Activated T-helper 1 cell treated with Interleukin-2 at 50 U/mL for 16 hours (primary cell): ENCODE results near the gene TMEM89.
A peak's percentile ranks its signal among the peaks of the same experiment; 100 is the strongest.

Source experiments
- DNase-seq: peaks from one replicate; pipeline ENCODE4 v3.0.0-alpha.2; 2020; ENCODE audit warnings: low read depth

Gene TMEM89

DNA sequence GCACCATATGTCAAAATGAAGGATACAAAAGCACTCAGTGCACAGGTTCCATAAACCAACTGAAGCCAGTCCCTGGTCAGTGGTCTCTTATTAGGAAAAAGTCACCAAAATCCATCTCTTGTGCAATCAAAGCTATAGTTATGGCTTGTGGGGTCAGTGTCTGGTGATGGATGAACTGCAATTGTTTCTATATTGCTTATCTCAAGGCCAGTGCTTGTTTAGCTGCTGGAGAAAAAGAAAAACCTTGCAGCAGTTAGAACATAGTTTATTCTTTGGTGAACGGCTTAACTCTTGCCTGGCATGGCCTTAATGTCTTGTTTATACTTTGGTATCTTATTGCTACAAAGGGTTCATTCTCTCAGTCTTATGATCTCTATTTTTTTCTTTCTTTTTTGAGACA is 9.3 kb downstream of the TMEM89 start:
- DNase-seq, result no peak

- DNase-seq, result peak; percentile 88
Measured at GRCh38 chr3:48609088-48610005, 12.2 kb downstream of the TMEM89 start, which contains the start of gene UQCRC1. Gene UQCRC1 (minus strand): TSS chr3:48609646. CDS start chr3:48609620, 26 bp downstream.

GRCh38 chr3:48607519-48607918 is 14.1 kb downstream of the TMEM89 start:
- DNase-seq, result no peak

GRCh38 chr3:48601622-48601994 is 20.0 kb downstream of the TMEM89 start:
- DNase-seq, result no peak

DNA sequence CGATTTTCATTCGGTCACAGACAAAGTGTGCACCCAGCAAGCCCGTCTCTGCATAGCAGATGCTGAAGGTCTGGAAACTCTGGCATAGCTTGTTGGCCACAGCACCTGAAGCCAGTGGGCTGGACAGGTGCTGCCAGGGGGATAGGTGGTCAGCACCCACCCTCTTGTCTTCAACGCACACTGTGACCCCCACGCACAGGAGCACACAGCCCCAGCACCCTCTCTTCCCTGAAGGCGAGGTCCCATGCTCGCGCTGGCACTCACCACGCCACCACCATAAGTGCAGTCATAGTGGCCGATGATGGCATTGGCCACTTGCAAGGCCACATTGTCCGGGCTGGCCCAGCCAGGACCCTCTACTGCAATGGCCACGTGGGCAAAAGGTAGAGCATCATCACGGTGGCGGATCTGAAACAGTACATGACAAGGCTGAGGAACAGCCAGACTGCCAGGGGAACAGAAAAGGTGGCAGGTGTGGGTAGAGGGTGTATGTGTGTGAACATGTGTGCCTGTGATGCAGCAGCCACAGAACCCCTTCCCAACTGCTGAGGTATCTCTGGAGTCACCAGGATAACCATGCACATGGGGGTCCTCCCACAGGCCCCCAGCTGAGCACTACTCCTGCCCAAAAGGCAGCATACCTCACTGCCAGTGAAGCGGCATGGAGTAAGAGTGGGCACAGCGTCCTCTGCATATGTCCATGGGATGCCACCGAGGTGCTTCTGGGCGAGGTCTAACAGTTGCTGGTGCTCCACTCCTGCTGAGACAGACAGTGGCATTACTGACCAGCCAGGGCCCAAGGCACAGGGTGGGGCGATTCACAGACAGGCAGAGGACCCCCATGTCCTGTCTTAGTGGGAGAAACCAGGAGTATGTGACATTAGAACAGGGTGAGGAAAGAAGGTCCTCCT is 20.6 kb downstream of the TMEM89 start:
- no peak for DNase-seq

GRCh38 chr3:48599509-48600285 is 21.9 kb downstream of the TMEM89 start:
- no peak for DNase-seq

DNA sequence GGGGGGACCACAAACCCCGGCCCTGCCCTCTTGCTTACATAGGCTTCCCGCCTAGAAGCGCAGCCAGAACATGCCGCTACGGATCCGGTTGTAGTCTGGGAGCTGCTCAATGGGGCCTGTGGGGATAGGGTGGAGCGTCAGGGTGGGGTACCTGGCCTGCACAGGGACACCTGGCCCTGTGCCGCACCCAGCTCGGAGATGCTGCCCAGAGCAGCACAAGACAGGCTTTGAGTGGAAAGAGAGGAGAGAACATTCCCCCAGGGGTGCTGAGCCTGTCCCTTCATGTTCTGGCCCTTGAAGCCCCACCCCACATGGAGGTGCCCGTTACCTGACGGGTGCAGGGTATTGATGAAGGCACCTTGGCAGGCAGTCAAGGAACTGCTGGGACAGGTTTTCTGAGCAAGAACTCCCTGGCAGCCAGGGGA is 22.5 kb downstream of the TMEM89 start:
- DNase-seq, result no peak

GRCh38 chr3:48598323-48599076 is 23.1 kb downstream of the TMEM89 start:
- DNase-seq, result no peak

GRCh38 chr3:48597408-48597800 is 24.2 kb downstream of the TMEM89 start:
- no peak for DNase-seq

DNA sequence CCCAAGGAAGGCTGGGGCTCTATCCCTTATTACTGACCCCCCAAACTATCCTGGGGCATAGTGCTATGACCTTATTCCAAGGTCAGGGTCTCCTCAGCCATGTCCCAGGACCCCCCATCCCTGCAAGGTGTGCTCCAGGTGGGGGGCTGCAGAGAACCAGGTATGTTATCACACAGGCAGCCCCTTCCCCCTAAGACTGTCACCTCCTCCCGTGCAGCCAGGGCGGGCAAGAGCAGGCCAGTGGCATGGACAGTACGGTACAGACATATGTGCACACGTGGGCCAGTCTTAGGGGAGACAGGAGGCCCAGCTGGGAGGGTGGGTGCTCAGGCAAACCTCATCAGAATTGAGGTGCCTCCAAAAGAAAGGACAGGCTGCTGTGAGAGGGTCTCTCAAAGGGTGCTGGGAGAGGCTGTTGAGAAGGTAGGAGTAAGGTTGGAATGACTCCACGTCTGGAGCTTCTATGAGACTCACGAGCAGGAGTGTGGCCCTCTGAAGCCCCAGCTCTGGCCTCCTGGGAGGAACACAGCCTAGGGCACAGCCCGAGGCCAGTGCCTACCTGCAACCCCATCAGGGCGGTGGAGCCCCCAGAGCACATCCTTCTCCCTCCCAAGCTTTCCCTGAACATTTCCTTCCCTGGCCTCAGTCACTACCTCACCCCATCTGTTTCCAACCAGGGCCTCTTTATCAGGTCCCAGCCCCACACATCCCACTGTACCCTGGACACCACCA is 24.7 kb downstream of the TMEM89 start:
- DNase-seq, result no peak

- DNase-seq, result no peak
Measured at GRCh38 chr3:48596157-48596556, 25.4 kb downstream of the TMEM89 start.

GRCh38 chr3:48595526-48596121 is 25.9 kb downstream of the TMEM89 start:
- DNase-seq, result no peak

DNA sequence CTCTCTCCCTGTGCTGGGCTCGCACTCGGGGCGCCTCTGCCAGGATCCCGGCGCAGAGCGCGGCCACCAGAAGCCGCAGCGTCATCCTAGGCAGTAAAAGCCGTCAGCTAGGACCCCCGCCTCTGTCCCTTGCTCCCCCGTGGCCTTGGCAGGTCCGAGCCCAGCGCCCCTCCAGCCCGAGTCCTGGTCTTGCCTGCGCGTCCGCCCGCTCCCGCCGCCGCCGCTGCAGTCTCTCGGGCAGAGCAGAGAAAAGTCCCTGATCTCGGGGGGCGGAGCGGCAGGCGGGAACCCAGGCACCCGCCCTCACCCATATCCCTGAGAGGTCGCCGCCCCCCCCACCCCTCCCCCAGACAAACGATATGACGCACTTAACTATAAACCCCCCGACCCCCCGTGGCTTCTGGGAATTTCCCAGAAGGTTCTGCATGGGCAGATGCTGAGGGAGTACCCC is 26.5 kb downstream of the TMEM89 start, which contains the start of gene COL7A1:
COL7A1 (minus strand) TSS at position 255 of the 451 bp plus-strand sequence; CDS start at position 85, 170 bp downstream.
- DNase-seq, result no peak

GRCh38 chr3:48594417-48595049 is 27.0 kb downstream of the TMEM89 start:
- DNase-seq, result no peak

- DNase-seq, result no peak
Measured at GRCh38 chr3:48593337-48593736, 28.2 kb downstream of the TMEM89 start.

- DNase-seq, result no peak
Measured at GRCh38 chr3:48592519-48593087, 29.0 kb downstream of the TMEM89 start.

DNA sequence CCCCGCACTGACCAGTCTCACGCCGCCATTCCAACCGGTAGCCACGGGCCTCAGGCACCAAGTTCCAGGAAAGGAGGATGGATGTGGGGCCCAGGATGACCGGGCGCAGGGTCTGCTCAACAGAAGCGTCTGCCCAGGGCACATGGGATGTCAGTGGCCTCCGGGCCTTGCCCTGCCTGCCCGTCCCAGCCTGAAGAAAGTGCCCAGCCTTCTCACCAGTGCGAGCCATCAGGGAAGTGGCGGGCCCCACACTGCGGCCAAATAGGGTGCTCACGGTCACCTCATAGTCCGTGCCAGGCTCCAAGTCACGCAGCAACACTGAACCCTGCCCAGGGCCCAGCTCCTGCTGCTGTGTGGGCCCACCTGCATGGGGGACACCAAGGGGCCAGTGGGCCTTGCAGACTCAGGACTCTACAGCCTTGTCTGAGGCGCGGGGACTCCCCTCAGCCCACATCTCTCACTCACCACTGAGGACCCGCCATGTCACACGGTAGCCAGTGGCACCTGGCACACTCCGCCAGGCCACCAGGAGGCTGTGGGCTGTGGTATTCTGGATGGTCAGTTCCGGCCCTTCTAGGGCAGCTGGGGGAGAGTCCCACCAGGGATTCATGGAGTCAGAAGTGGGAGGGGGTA is 29.6 kb downstream of the TMEM89 start:
- no peak for DNase-seq

DNA sequence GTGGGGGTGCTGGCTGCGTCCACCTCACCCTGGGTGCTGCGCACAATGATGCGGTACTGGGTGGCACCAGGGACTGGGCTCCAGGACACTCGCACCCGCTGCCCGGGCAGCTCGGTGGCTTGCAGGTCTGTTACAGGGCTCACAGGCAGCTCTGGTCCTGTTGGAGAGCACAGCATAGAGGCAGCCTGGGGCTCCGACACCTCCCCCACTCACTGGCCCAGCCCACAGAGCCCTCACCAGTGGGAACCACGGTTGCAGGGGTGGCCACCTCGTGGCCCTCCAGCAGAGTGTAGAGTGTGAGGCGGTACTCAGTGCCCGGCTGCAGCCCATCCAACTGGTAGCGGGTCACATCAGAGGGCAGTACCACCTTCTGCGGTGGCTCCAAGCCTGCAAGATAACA is 30.1 kb downstream of the TMEM89 start:
- DNase-seq, result no peak

DNA sequence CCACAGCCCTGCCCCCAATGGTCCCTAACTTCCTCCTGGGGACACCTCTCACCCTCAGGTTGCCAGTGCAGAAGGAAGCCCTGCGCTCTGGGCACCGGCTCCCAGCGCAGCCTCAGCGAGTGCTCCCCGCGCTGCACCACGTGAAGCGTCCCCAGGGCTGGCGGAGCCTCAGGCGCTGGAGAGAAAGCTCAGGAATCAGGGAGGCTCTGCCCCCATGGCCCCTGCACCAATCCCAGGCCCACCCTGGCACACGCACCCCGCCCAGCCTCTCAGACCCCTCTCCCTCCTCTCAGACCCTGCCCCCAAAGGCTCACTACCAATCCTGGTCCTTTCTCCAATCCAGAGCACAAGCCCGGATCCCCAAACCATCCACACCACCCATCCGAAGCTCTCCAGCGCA is 33.3 kb downstream of the TMEM89 start:
- no peak for DNase-seq
